Mesenchymal stem cell (in vitro differentiated cells and primary cell): Measurements from ENCODE around the gene GBX2.

Experiments used
- DNase-seq: peaks from one replicate; pipeline ENCODE4 v3.0.0-alpha.2; 2013
- H2AFZ ChIP-seq: one replicate; pipeline ENCODE4 v1.6.1; 2013; ENCODE audit warnings: low read depth, mild to moderate bottlenecking, control low read depth, inconsistent platforms, low read length, moderate library complexity
- H2AK5ac ChIP-seq: 2 replicates; pipeline ENCODE4 v1.6.1; 2013; ENCODE audit warnings: low read length, moderate library complexity, mild to moderate bottlenecking, inconsistent platforms; ENCODE audit not compliant: severe bottlenecking
- H2BK120ac ChIP-seq: one replicate; pipeline ENCODE4 v1.6.1; 2013; ENCODE audit warnings: low read depth, mild to moderate bottlenecking, inconsistent platforms, low read length, moderate library complexity
- H2BK12ac ChIP-seq, 2 experiments: one replicate each; pipeline ENCODE4 v1.6.1; 2013; ENCODE audit warnings: inconsistent platforms in 2 of 2, low read length in 2 of 2, mild to moderate bottlenecking in 2 of 2, moderate library complexity in 2 of 2, control low read depth in 1 of 2
- H2BK15ac ChIP-seq: one replicate; pipeline ENCODE4 v1.6.1; 2013; ENCODE audit warnings: mild to moderate bottlenecking, low read depth, inconsistent platforms; ENCODE audit not compliant: poor library complexity, severe bottlenecking
- H2BK5ac ChIP-seq: 2 replicates; pipeline ENCODE4 v1.6.1; 2013; ENCODE audit warnings: low read depth, mild to moderate bottlenecking, low read length, control low read depth, inconsistent platforms; ENCODE audit not compliant: poor library complexity, severe bottlenecking
- H3K14ac ChIP-seq, 2 experiments: one replicate each; pipeline ENCODE4 v1.6.1; 2013; ENCODE audit warnings: inconsistent platforms in 2 of 2, low read length in 2 of 2, control low read depth in 1 of 2, mild to moderate bottlenecking in 1 of 2, moderate library complexity in 1 of 2
- H3K18ac ChIP-seq, 2 experiments: one replicate each; pipeline ENCODE4 v1.6.1; 2013; ENCODE audit warnings: inconsistent platforms in 2 of 2, low read length in 2 of 2, control low read depth in 1 of 2, low read depth in 1 of 2, mild to moderate bottlenecking in 1 of 2
- H3K23ac ChIP-seq, 2 experiments: one replicate each; pipeline ENCODE4 v1.6.1; 2013; ENCODE audit warnings: inconsistent platforms in 2 of 2, low read length in 2 of 2, mild to moderate bottlenecking in 2 of 2, moderate library complexity in 2 of 2, control low read depth in 1 of 2
- H3K27ac ChIP-seq: 2 replicates; pipeline ENCODE4 v1.5.1; 2013; ENCODE audit warnings: mild to moderate bottlenecking, moderate library complexity, low read length, control low read depth, inconsistent platforms; ENCODE audit not compliant: poor library complexity, severe bottlenecking
- H3K27me3 ChIP-seq, 2 experiments: 2 replicates each; pipeline versions ENCODE4 v1.6.1 to v1.7.0; 2013; ENCODE audit warnings: low read length in 2 of 2, mild to moderate bottlenecking in 2 of 2, moderate library complexity in 2 of 2, control low read depth in 1 of 2, inconsistent platforms in 1 of 2; ENCODE audit not compliant: control insufficient read depth in 1 of 2, insufficient read depth in 1 of 2
- H3K36me3 ChIP-seq, 2 experiments: 2 replicates each; pipeline versions ENCODE4 v1.6.1 to v1.7.0; 2013; ENCODE audit warnings: low read length in 2 of 2, control low read depth in 1 of 2, inconsistent platforms in 1 of 2, low read depth in 1 of 2, mild to moderate bottlenecking in 1 of 2; ENCODE audit not compliant: insufficient read depth in 2 of 2, control insufficient read depth in 1 of 2
- H3K4ac ChIP-seq, 2 experiments: one replicate each; pipeline ENCODE4 v1.6.1; 2013; ENCODE audit warnings: inconsistent platforms in 2 of 2, low read length in 2 of 2, mild to moderate bottlenecking in 2 of 2, moderate library complexity in 2 of 2, control low read depth in 1 of 2, low read depth in 1 of 2
- H3K4me1 ChIP-seq: 2 replicates; pipeline ENCODE4 v1.6.1; 2013; ENCODE audit warnings: low read depth, low read length, control low read depth; ENCODE audit not compliant: control insufficient read depth, insufficient read depth
- H3K4me2 ChIP-seq: 2 replicates; pipeline ENCODE4 v1.6.1; 2013; ENCODE audit warnings: low read length, mild to moderate bottlenecking, inconsistent platforms; ENCODE audit not compliant: poor library complexity, severe bottlenecking
- H3K4me3 ChIP-seq, 2 experiments: 2 replicates each; pipeline versions ENCODE4 v1.5.1 to v1.7.0; 2013; ENCODE audit warnings: low read length in 2 of 2, mild to moderate bottlenecking in 2 of 2, control low read depth in 1 of 2, low read depth in 1 of 2; ENCODE audit not compliant: insufficient read depth in 1 of 2
- H3K79me1 ChIP-seq: replicated peaks from 2 replicates; pipeline ENCODE4 v1.6.1; 2013; ENCODE audit warnings: mild to moderate bottlenecking, control low read depth, low read length, inconsistent platforms; ENCODE audit not compliant: poor library complexity, severe bottlenecking
- H3K9ac ChIP-seq: 2 replicates; pipeline ENCODE4 v1.7.0; 2013; ENCODE audit warnings: mild to moderate bottlenecking, low read length, moderate library complexity
- H3K9me3 ChIP-seq: 2 replicates; pipeline ENCODE4 v1.7.0; 2013; ENCODE audit warnings: mild to moderate bottlenecking, low read length; ENCODE audit not compliant: control insufficient read depth
- H4K8ac ChIP-seq: one replicate; pipeline ENCODE4 v1.6.1; 2013; ENCODE audit warnings: inconsistent platforms, mild to moderate bottlenecking, low read length, moderate library complexity
- H4K91ac ChIP-seq: one replicate; pipeline ENCODE4 v1.6.1; 2013; ENCODE audit warnings: mild to moderate bottlenecking, low read length, inconsistent platforms
- WGBS: methylation state at CpG from one replicate; pipeline ENCODE4 v1.1.7; 2013; ENCODE audit warnings: mixed read lengths; 5-methylcytosine and 5-hydroxymethylcytosine counted together

Gene GBX2

GRCh38 chr2:236162031-236162845 is 5.9 kb downstream of the GBX2 start:
- Histone ChIP-seq H3K79me1 (peaks cover 11% of the 10 kb centered on the region), H3K36me3 (peaks cover 0 to 9% of the 10 kb centered on the region in 2 experiments), H2BK12ac (no peak overlapping the region), H3K27me3 (peaks cover 28 to 98% of the 10 kb centered on the region in 2 experiments), H3K4me3 (no peak overlapping the region), H3K18ac (no peak overlapping the region), H3K9me3 (no peaks in the 10 kb centered on the region), H3K23ac (no peak overlapping the region), H2BK5ac (no peak overlapping the region), H3K4me2 (no peak overlapping the region), H2BK15ac (no peak overlapping the region), H2BK120ac (no peak overlapping the region), H3K27ac (no peak overlapping the region), H3K4me1 (peaks cover 40% of the 10 kb centered on the region), H3K9ac (no peak overlapping the region), H3K4ac (no peak overlapping the region), H2AK5ac (no peak overlapping the region), H4K8ac (no peak overlapping the region), H3K14ac (no peak overlapping the region), H4K91ac (no peak overlapping the region), H2AFZ (no peak overlapping the region)
- WGBS, result 68% methylated on average over 12 of the region's 16 CpGs
- no peak for DNase-seq

GRCh38 chr2:236161531-236161930 is 6.7 kb downstream of the GBX2 start:
- peak overlapping the region; percentile 23 for H2AK5ac ChIP-seq

GRCh38 chr2:236161082-236161462 is 7.1 kb downstream of the GBX2 start:
- no peak overlapping the region for H2BK120ac ChIP-seq
- H2AK5ac ChIP-seq, result no peak overlapping the region
- H3K4ac ChIP-seq, result no peak overlapping the region
- peaks cover 21 to 96% of the 10 kb centered on the region in 2 experiments for H3K27me3 ChIP-seq
- H3K27ac ChIP-seq, result no peak overlapping the region
- no peak overlapping the region for H3K18ac ChIP-seq
- 90% methylated on average over 15 of the region's 15 CpGs for WGBS
- no peak overlapping the region for H4K91ac ChIP-seq
- no peak overlapping the region for H3K14ac ChIP-seq
- no peak overlapping the region for H3K23ac ChIP-seq
- H3K4me2 ChIP-seq, result no peak overlapping the region
- H3K79me1 ChIP-seq, result peaks cover 11% of the 10 kb centered on the region
- no peak overlapping the region for H3K4me3 ChIP-seq
- no peak overlapping the region for H2BK5ac ChIP-seq
- H3K4me1 ChIP-seq, result peaks cover 32% of the 10 kb centered on the region
- H4K8ac ChIP-seq, result no peak overlapping the region
- no peak overlapping the region for H3K9ac ChIP-seq
- no peaks in the 10 kb centered on the region for H3K9me3 ChIP-seq
- H2BK12ac ChIP-seq, result no peak overlapping the region
- H2AFZ ChIP-seq, result no peak overlapping the region
- peaks cover 0 to 9% of the 10 kb centered on the region in 2 experiments for H3K36me3 ChIP-seq
- no peak overlapping the region for H2BK15ac ChIP-seq
- DNase-seq, result no peak

More at GRCh38 chr2:236161531-236161930, 6.7 kb downstream of the GBX2 start:
- Histone ChIP-seq H3K4ac (no peak overlapping the region), H3K27me3 (peaks cover 23 to 98% of the 10 kb centered on the region in 2 experiments), H2BK5ac (no peak overlapping the region), H4K8ac (no peak overlapping the region), H3K23ac (no peak overlapping the region), H3K4me1 (peaks cover 34% of the 10 kb centered on the region), H3K9me3 (no peaks in the 10 kb centered on the region), H3K27ac (no peak overlapping the region), H3K4me3 (no peak overlapping the region), H3K79me1 (peaks cover 11% of the 10 kb centered on the region), H3K18ac (no peak overlapping the region), H2BK12ac (no peak overlapping the region), H3K14ac (no peak overlapping the region), H3K9ac (no peak overlapping the region), H2BK120ac (no peak overlapping the region), H4K91ac (no peak overlapping the region), H2AFZ (no peak overlapping the region), H2BK15ac (no peak overlapping the region), H3K4me2 (no peak overlapping the region), H3K36me3 (peaks cover 0 to 9% of the 10 kb centered on the region in 2 experiments)
- WGBS, result 94% methylated on average over 12 of the region's 12 CpGs
- no peak for DNase-seq

- no peak overlapping the region for H4K91ac ChIP-seq
- H3K27me3 ChIP-seq, result peaks cover 18 to 96% of the 10 kb centered on the region in 2 experiments
- peaks cover 28% of the 10 kb centered on the region for H3K4me1 ChIP-seq
- no peak overlapping the region for H4K8ac ChIP-seq
- no peak overlapping the region for H2BK12ac ChIP-seq
- H2BK5ac ChIP-seq, result no peak overlapping the region
- H2BK120ac ChIP-seq, result no peak overlapping the region
- H2AFZ ChIP-seq, result no peak overlapping the region
- no peak overlapping the region for H2AK5ac ChIP-seq
- peaks cover 11% of the 10 kb centered on the region for H3K79me1 ChIP-seq
- H3K9ac ChIP-seq, result no peak overlapping the region
- H3K23ac ChIP-seq, result no peak overlapping the region
- H3K9me3 ChIP-seq, result no peaks in the 10 kb centered on the region
- no peak overlapping the region for H3K4ac ChIP-seq
- WGBS, result 75% methylated on average over 21 of the region's 22 CpGs
- no peak overlapping the region for H2BK15ac ChIP-seq
- H3K14ac ChIP-seq, result no peak overlapping the region
- no peak for DNase-seq
- H3K27ac ChIP-seq, result no peak overlapping the region
- no peak overlapping the region for H3K18ac ChIP-seq
- H3K36me3 ChIP-seq, result peaks cover 0 to 9% of the 10 kb centered on the region in 2 experiments
- H3K4me2 ChIP-seq, result no peak overlapping the region
- no peak overlapping the region for H3K4me3 ChIP-seq
These were observed 7.7 kb downstream of the GBX2 start for GRCh38 chr2:236160366-236161081.
